RCC 7860 (cell line): Measurements from ENCODE around the gene ATCAY.
"Not testable (repeated sequence)": the region's sequence is repeated elsewhere in the genome, so short reads cannot be mapped to it uniquely, and the experiment has no call there.

Experiments used
- DNase-seq: peaks from one replicate; pipeline ENCODE4 v3.0.0-alpha.2; 2015; ENCODE audit warnings: low spot score
- FAIRE-seq: peaks from 2 replicates; lab custom pipeline; 2012; peaks lifted over from hg19 to GRCh38; lab: Jason Lieb, UNC

ATCAY gene

GRCh38 chr19:3944018-3944721 lies 63.7 kb downstream of the ATCAY start:
- DNase-seq (no peak), FAIRE-seq (no peak)

GRCh38 chr19:3945838-3946237 lies 65.4 kb downstream of the ATCAY start:
- DNase-seq, result no peak
- no peak for FAIRE-seq

DNA sequence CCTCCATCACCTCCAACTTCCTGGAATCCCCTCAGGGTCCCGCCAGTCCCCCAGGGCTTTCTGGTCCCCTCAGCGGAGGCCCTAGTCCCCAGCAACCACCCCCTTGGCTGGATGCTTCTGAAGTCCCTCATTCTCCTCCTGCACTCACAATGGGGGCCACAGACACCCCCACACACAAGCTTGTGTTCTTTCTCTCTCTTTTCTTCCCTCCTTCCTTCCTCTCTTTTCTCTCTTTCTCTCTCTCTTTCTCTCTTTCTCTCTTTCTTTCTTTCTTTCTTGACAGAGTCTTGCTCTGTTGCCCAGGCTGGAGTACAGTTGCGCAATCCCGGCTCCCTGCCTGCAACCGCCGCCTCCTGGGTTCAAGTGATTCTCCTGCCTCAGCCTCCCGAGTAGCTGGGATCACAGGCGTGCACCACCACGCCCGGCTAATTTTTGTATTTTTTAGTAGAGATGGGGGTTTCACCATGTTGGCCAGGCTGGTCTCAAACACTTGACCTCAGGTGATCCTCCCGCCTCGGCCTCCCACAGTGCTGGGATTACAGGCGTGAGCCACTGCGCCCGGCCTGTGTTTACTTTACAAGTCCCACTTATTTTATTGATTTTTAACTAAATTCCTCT lies 66.9 kb downstream of the ATCAY start:
- FAIRE-seq, DNase-seq: not testable (repeated sequence)

DNA sequence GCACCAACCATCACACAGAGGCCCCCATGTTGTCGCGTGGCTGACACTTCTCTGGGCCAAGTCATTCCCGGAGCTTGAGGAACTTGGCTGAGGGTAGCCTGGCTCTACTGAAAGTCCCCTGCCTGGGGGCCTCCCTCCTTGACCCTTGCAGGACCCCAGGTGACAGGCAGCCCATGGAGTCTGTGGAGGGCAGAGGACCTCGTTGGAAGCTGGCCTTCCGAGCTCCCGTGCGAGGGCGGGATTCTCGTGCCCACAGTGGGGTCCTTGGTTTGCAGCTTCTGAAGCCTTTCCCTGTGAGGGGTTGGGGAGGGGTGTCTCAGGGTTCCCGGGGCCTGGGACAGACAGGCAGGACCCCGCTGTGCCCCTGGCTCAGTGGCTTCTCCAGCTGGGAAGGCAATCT lies 68.8 kb downstream of the ATCAY start:
- no peak for FAIRE-seq
- no peak for DNase-seq

DNA sequence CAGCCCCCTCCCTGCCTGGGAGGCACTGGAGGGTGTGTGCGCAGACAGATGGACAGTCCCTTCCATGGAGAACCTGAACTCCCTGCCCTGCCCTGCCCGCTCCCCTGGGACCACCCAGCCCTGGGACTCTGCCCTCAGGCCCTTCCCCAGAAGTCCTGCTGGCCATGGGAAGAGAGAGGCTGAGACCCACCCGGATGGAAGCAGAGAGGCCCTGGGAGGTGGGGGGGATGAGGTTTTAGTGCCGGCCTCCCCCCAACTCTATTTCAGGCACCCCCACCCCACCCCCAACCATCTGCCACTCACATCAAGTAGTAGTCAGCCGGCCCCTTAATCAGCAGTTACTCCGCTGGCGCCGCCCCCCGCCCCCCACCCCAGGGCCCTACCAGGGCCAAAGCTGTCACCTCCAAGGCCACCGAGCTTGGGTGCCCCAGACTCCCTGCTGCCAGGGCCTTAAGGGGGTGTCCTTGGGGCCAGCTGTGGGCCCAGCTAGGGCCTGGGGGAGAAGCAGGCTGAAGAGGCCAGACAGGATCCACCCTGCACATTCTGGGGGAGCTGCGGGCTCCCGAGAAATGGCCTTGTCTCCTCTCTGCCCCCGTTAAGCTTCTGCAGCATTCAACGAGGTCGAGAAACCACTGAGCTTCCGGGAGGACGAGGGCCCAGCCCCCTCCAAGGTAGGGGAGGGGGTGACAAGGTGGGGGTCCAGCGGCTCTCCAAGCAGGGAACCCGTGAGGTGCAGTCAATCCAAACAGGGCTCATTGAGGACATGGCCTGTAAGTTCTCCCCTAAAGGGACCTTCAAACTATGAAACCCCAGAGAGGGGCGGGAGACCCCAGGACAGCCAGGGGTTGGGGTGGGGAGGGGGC lies 69.7 kb downstream of the ATCAY start:
- FAIRE-seq, result no peak
- DNase-seq, result no peak

- FAIRE-seq (no peak), DNase-seq (no peak)
Measured at GRCh38 chr19:3950871-3951861, 70.7 kb downstream of the ATCAY start.

- not testable (repeated sequence) for FAIRE-seq, DNase-seq
Measured at GRCh38 chr19:3952755-3953276, 72.3 kb downstream of the ATCAY start.

DNA sequence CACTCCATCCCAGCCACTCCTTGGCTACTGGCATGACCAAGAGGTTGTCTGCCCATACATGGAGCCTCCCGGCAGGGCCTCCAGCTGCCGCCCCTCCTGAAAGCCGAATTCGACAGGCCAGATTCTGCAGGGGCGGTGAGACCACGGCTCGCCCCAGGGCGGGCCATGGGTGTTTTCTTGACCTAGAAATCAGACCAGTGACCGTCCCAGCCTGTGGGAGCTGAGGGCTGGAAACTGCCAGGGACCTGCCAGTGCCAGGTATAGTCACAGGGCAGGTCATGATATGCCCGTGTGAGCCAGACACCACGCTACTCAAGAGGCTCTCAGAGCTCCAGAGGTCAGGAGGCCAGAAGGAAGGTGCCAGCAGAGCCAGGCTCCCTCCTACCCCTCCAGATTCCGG lies 73.6 kb downstream of the ATCAY start:
- DNase-seq, result no peak
- no peak for FAIRE-seq

DNA sequence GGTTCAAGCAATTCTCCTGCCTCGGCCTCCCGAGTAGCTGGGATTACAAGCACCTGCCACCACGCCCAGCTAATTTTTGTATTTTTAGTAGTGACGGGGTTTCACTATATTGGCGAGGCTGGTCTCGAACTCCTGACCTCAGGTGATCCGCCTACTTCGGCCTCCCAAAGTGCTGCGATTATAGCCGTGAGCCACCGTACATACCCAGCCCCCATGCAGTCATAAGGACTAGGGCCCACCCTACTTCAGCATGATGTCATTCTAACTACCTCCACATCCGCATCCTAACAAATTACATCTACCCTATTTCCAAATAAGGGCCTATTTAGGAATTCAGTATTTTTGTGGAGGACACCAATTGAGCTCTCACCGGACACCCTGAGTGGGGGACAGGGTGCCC lies 74.8 kb downstream of the ATCAY start:
- not testable (repeated sequence) for FAIRE-seq

GRCh38 chr19:3955688-3956087 lies 75.2 kb downstream of the ATCAY start:
- DNase-seq (no peak), FAIRE-seq (no peak)

More for the DNA sequence above, 74.8 kb downstream of the ATCAY start:
- not testable (repeated sequence) for DNase-seq

DNA sequence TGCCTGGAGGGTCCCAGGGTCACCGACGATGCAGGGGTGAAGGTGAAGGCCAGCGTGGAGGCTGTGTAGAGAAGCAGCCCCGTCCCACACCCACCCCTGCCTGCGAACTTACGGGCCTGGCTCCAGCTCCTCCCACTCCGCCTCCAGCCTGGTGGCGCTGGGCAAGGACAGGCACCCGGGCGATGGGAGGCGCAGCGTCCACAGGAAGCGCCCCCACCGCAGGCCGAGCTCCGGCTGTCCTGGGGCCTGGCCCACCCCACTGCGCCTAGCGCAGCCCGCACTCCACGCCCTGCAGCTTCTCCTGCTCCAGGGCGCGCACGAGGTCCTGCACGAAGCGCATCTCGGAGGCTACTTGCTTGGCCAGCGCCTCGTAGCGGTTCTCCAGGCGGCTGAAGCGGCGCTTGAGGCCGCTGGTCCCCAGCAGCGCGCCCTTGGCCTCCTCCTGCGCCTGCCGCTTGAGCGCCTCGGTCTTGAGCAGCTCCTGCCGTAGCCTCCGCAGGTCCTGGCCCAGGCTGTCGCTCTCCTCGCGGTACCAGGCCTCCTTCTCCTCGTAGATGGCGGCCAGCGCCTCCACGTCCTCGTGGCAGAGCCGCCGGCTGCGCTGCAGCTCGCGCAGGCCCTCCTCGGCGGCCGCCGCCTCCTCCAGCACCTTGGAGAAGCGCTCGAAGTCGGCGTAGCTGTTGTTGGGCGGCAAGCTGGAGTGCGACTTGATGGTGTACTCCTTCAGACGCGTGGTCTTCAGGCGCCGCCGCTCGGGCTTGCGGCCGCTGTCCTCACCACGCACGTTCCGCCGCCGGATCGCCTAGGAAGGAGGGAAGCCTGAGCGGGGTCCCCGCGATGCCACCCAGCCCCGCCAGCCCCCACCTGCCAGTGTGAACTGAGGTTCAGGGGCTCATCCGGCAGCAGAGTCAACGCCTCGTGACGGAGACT lies 78.6 kb downstream of the ATCAY start:
- DNase-seq, result no peak
- FAIRE-seq, result no peak

GRCh38 chr19:3959766-3960131 lies 79.3 kb downstream of the ATCAY start:
- DNase-seq (no peak), FAIRE-seq (no peak)

DNA sequence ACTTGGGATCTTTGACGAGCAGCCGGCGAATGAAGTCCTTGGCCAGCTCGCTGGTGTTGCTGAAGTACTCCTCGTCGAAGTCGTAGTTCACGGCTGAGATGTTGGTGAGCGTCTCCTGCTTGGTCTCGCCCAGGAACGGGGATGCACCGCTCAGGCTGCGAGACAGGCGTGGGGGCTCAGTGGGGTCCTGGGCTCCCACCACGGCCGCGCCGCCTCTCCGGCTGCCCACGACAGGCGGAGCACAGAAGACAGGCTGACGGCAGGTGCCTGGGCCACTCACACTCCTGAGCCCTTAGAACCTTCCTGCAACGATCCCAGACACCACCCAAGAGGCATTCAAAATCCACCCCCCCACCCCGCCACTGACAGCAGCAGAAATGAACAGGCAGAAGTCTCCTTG lies 80.5 kb downstream of the ATCAY start:
- DNase-seq, result no peak
- FAIRE-seq, result no peak

GRCh38 chr19:3963458-3964255 lies 83.2 kb downstream of the ATCAY start:
- DNase-seq, result no peak
- FAIRE-seq, result no peak

- FAIRE-seq (no peak), DNase-seq (no peak)
Measured at GRCh38 chr19:3964256-3965194, 84.0 kb downstream of the ATCAY start.

- FAIRE-seq (no peak), DNase-seq (no peak)
Measured at GRCh38 chr19:3966051-3967017, 85.8 kb downstream of the ATCAY start.
